GM12878 (cell line): ENCODE measurements around the gene CDH8. TPM values are rescaled to one million over a fixed set of nuclear protein-coding genes. Genes with fewer than 3 reads are reported as not detected.
A peak's percentile ranks its signal among the peaks of the same experiment; 100 is the strongest.

ENCODE experiments used
- ATAC-seq: fragments of 200-7000 bp; cut with Tn5 transposase; 3 replicates; pipeline ENCODE4 v1.9.1; 2020; ENCODE audit warnings: mild to moderate bottlenecking, moderate library complexity
- BruUV-seq: library from RNA; stranded (reverse); fragments of 400-500 nt; replicated peaks from 2 replicates; lab custom pipeline; 2021; lab: Mats Ljungman, UMichigan
- CTCF ChIA-PET: fragments of 300-600 bp; sonication (Branson Sonifier 250); formaldehyde crosslinking; extraction: SDS; loops from one replicate; lab custom pipeline; 2021; ENCODE audit warnings: inconsistent platforms; lab: Yijun Ruan, JAX
- POLR2A ChIA-PET: fragments of 350-600 bp; formaldehyde crosslinking; extraction: SDS; loops from one replicate; lab custom pipeline; 2021; ENCODE audit warnings: inconsistent platforms; lab: Charles Lee
- RAD21 ChIA-PET: fragments of 300-600 bp; sonication (Branson Sonifier 250); formaldehyde crosslinking; loops from one replicate; lab custom pipeline; 2023; ENCODE audit warnings: antibody characterized with exemption; ENCODE audit not compliant: unreplicated experiment; lab: Charles Lee
- SMC1A ChIA-PET: fragments of 300-600 bp; sonication (Branson Sonifier 250); formaldehyde crosslinking; loops from one replicate; lab custom pipeline; 2023; ENCODE audit not compliant: unreplicated experiment, uncharacterized antibody; lab: Charles Lee
- DNase-seq: peaks from one replicate; pipeline ENCODE4 v3.0.0-alpha.2; 2011; ENCODE audit warnings: low read depth, low spot score
- FAIRE-seq: peaks from 3 replicates; lab custom pipeline; 2011; peaks lifted over from hg19 to GRCh38; lab: Jason Lieb, UNC
- H2AFZ ChIP-seq: 2 replicates; pipeline ENCODE4 v1.6.0; 2011; ENCODE audit warnings: low read depth, low read length, control low read depth; ENCODE audit not compliant: control insufficient read depth
- H3K27ac ChIP-seq: 2 replicates; pipeline ENCODE4 v1.5.1; 2011; ENCODE audit warnings: control low read depth; ENCODE audit not compliant: control insufficient read depth, insufficient read depth
- H3K27me3 ChIP-seq, 2 experiments: replicated peaks in 1 of 2; 2 replicates each; pipeline versions ENCODE4 v1.6.0 to v1.6.1; 2011; ENCODE audit warnings: low read length in 1 of 2; ENCODE audit not compliant: control insufficient read depth in 2 of 2, insufficient read depth in 2 of 2
- H3K36me3 ChIP-seq, 2 experiments: 2 replicates each; pipeline ENCODE4 v1.5.1; 2011; ENCODE audit warnings: low read length in 1 of 2; ENCODE audit not compliant: control insufficient read depth in 2 of 2, insufficient read depth in 2 of 2
- H3K4me1 ChIP-seq: 2 replicates; pipeline ENCODE4 v1.6.1; 2011; ENCODE audit warnings: mild to moderate bottlenecking, low read length, moderate library complexity, mixed read lengths; ENCODE audit not compliant: control insufficient read depth, insufficient read depth
- H3K4me2 ChIP-seq: 2 replicates; pipeline ENCODE4 v1.6.0; 2011; ENCODE audit warnings: control low read depth; ENCODE audit not compliant: control insufficient read depth, insufficient read depth
- H3K4me3 ChIP-seq: fragments of 200-600 bp; sonication (generic); 2 replicates; pipeline ENCODE4 v1.5.1; 2016
- H3K79me2 ChIP-seq: 2 replicates; pipeline ENCODE4 v1.6.0; 2011; ENCODE audit warnings: low read length; ENCODE audit not compliant: control insufficient read depth, insufficient read depth
- H3K9ac ChIP-seq: 2 replicates; pipeline ENCODE4 v1.8.0; 2011; ENCODE audit warnings: low read length, control low read depth, mixed read lengths; ENCODE audit not compliant: control insufficient read depth, insufficient read depth
- H3K9me3 ChIP-seq: replicated peaks from 3 replicates; pipeline ENCODE4 v1.5.1; 2011; ENCODE audit warnings: mild to moderate bottlenecking, low read length; ENCODE audit not compliant: control insufficient read depth, insufficient read depth
- H4K20me1 ChIP-seq: 2 replicates; pipeline ENCODE4 v1.6.0; 2011; ENCODE audit not compliant: control insufficient read depth, insufficient read depth
- BHLHE40 ChIP-seq, 2 experiments: fragments of 450-650 bp in 1 of 2; IDR thresholded peaks; 2 replicates each; pipeline ENCODE4 v1.6.1; 2011 to 2017; ENCODE audit warnings: low read depth in 2 of 2, borderline replicate concordance in 1 of 2, improper control_type of control experiment in 1 of 2, low read length in 1 of 2, mild to moderate bottlenecking in 1 of 2
- RAD21 ChIP-seq: IDR thresholded peaks from 2 replicates; pipeline ENCODE4 v1.6.1; 2011; ENCODE audit warnings: mild to moderate bottlenecking, low read depth, low read length, moderate library complexity; ENCODE audit not compliant: insufficient read depth
- SMC3 ChIP-seq: IDR thresholded peaks from 2 replicates; pipeline ENCODE4 v1.6.1; 2011; ENCODE audit warnings: low read length, improper control_type of control experiment, borderline replicate concordance
- STAT1 ChIP-seq: fragments of 450-650 bp; conservative IDR thresholded peaks from 2 replicates; pipeline ENCODE4 v1.6.1; 2014; ENCODE audit warnings: antibody characterized with exemption, mild to moderate bottlenecking
- WGBS: methylation state at CpG from one replicate; pipeline ENCODE4 v1.1.6; 2016; ENCODE audit warnings: low lambda C conversion rate; ENCODE audit not compliant: insufficient replicate concordance, insufficient coverage; ENCODE audit errors: missing lambda C conversion rate; 5-methylcytosine and 5-hydroxymethylcytosine counted together
- in situ Hi-C: fragments of 300-500 bp; cut with MboI; formaldehyde crosslinking; loops from 9 replicates; pipeline ENCODE4 v1.14.3; 2018; ENCODE audit warnings: mixed read lengths
- intact Hi-C: fragments of 100-400 bp; cut with micrococcal nuclease; formaldehyde crosslinking; loops from one replicate; pipeline ENCODE4 v1.14.2; 2022; ENCODE audit not compliant: unreplicated experiment
- polyA plus RNA-seq, 11 experiments: library from polyadenylated mRNA; depleted of rRNA in 4 of 11; unstranded in 6 of 11; stranded (reverse) in 5 of 11; fragments of >200 nt; fragmentation: Nextera tagmentation in 4 of 11; fragmentation: Illumina TruSeq in 1 of 11; extraction: Ambion mirVana in 4 of 11; extraction: Trizol in 1 of 11; gene quantifications; 1 replicate in 1 of 11; 2 replicates in 10 of 11; pipeline versions ENCODE4 v1.2.1 to v1.2.3, GENCODE V29; 2011 to 2016; ENCODE audit warnings: inconsistent platforms in 2 of 11, missing spikeins in 2 of 11, low read depth in 1 of 11
- total RNA-seq, 4 experiments: library from RNA; depleted of rRNA in 3 of 4; stranded (reverse); fragments of >200 nt in 3 of 4; fragmentation: Illumina TruSeq in 1 of 4; extraction: Trizol in 1 of 4; gene quantifications; 2 replicates each; pipeline versions ENCODE4 v1.2.1 to v1.2.3, GENCODE V29; 2013 to 2021
- TF ChIP-seq, protein P1 (sequence below), 3 experiments: IDR thresholded peaks in 2 of 3; conservative IDR thresholded peaks in 1 of 3; 2 replicates each; pipeline ENCODE4 v1.5.1; 2011; ENCODE audit warnings: low read depth in 3 of 3, low read length in 3 of 3, mild to moderate bottlenecking in 3 of 3, control low read depth in 2 of 3, moderate library complexity in 2 of 3, inconsistent platforms in 1 of 3, mixed read lengths in 1 of 3; ENCODE audit not compliant: control insufficient read depth in 2 of 3, insufficient read depth in 1 of 3; ENCODE audit errors: extremely low read depth in 1 of 3

Gene CDH8
- total and polyA plus RNA-seq, 10 of the 15 experiments (the other 5 are each of a cell fraction or from before 2014, with no cell fraction given): 0.13 to 0.68 (median 0.25) TPM; not detected in 3

DNA sequence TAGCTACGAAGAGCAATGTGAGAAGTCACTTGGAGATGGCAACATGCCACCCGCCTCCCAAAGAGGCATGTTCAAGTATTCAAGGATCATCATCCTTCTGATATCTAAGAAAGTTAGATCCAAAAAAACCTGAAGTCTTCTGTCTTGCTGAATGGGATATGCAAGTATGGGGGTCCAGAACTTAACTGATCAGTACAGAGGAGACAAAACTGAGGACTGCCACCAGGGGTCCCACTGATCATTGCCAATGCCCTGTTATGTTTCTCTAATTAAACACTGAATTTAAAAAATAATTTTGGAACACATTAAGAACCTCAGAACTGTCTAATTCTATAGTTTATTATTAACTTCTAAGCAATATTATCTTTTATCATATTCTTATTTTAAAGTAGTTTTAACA is 99.7 kb downstream of the CDH8 start:
- no TSS peak for BruUV-seq
- H3K27me3 ChIP-seq: no peaks in the 10 kb centered on the region
- no peak overlapping the region for H3K4me2 ChIP-seq
- H3K79me2 ChIP-seq: no peaks in the 10 kb centered on the region
- ATAC-seq: peak; percentile 67
- H3K4me1 ChIP-seq: no peaks in the 10 kb centered on the region
- H3K4me3 ChIP-seq: no peak overlapping the region
- no peak for FAIRE-seq
- H4K20me1 ChIP-seq: no peaks in the 10 kb centered on the region
- H3K27ac ChIP-seq: no peak overlapping the region
- ChIA-PET RAD21 (interaction anchor here (1.3 to 1.4 kb wide), 2 partner anchors 108 to 142 kb away, joined by 3 read pairs; no protein-coding TSS in a partner anchor), POLR2A (no interaction called here)
- 53% methylated on average over 2 of the region's 2 CpGs for WGBS
- no peaks in the 10 kb centered on the region for H3K9me3 ChIP-seq
- TF ChIP-seq BHLHE40 (IDR thresholded peaks at IDR 0.05; ENCODE audit: borderline replicate concordance in 1 of 2, low read depth in 2 of 2, low read length in 1 of 2) (no peak), SMC3 (peak; percentile 27; the same call in 1 of the 2 replicates), RAD21 (peak; percentile 39; the same call in 1 of the 2 replicates), STAT1 (no peak)
- TF ChIP-seq, protein P1, sequence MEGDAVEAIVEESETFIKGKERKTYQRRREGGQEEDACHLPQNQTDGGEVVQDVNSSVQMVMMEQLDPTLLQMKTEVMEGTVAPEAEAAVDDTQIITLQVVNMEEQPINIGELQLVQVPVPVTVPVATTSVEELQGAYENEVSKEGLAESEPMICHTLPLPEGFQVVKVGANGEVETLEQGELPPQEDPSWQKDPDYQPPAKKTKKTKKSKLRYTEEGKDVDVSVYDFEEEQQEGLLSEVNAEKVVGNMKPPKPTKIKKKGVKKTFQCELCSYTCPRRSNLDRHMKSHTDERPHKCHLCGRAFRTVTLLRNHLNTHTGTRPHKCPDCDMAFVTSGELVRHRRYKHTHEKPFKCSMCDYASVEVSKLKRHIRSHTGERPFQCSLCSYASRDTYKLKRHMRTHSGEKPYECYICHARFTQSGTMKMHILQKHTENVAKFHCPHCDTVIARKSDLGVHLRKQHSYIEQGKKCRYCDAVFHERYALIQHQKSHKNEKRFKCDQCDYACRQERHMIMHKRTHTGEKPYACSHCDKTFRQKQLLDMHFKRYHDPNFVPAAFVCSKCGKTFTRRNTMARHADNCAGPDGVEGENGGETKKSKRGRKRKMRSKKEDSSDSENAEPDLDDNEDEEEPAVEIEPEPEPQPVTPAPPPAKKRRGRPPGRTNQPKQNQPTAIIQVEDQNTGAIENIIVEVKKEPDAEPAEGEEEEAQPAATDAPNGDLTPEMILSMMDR (IDR thresholded peaks at IDR 0.05 in 2 of 3, conservative IDR thresholded peaks at IDR 0.05 in 1 of 3; ENCODE audit: control insufficient read depth in 2 of 3, extremely low read depth in 1 of 3, insufficient read depth in 1 of 3, low read depth in 3 of 3, low read length in 3 of 3): peak in 1 of 3 experiments; percentile 26; a peak in 1 of 6 replicates
- TF ChIP-seq, all 136 proteins: peak for 3
- ChIA-PET SMC1A (interaction anchor here (1.1 to 2.0 kb wide), 4 partner anchors 8 to 141 kb away, joined by 3 to 10 read pairs (median 6); no protein-coding TSS in a partner anchor), CTCF (interaction anchor here (1.7 to 2.7 kb wide), 3 partner anchors 57 to 105 kb away, joined by 3 to 9 read pairs (median 9); no protein-coding TSS in a partner anchor)
- in situ Hi-C loops (no loop called here), intact Hi-C loops (loop anchor here (5.0 kb wide), 1 partner anchor 191 kb away; no protein-coding TSS in a partner anchor)
- Histone ChIP-seq H3K9ac (no peak overlapping the region), H2AFZ (no peak overlapping the region), H3K36me3 (no peaks in the 10 kb centered on the region)
- DNase-seq: no peak
